K562 (cell line): Measurements from ENCODE around the gene NYAP1.

ENCODE experiments used
- CCNT2 ChIP-seq: IDR thresholded peaks from 2 replicates; pipeline ENCODE4 v1.6.1; 2011; ENCODE audit warnings: borderline replicate concordance, low read depth, mild to moderate bottlenecking, moderate library complexity, mixed read lengths, low read length; ENCODE audit not compliant: insufficient read length; ENCODE audit errors: extremely low read depth
- CREB1 ChIP-seq, 2 experiments: sonication (generic) in 1 of 2; formaldehyde crosslinking in 1 of 2; IDR thresholded peaks; 2 replicates each; pipeline versions ENCODE4 v1.6.1 to v1.8.0; 2012 to 2022; ENCODE audit warnings: inconsistent platforms in 1 of 2, mild to moderate bottlenecking in 1 of 2, missing genetic modification reagents in 1 of 2, moderate library complexity in 1 of 2
- CTCF ChIP-seq, 3 experiments: IDR thresholded peaks in 2 of 3; conservative IDR thresholded peaks in 1 of 3; 2 replicates each; pipeline ENCODE4 v1.5.1; 2011 to 2012; ENCODE audit warnings: low read length in 3 of 3, mild to moderate bottlenecking in 3 of 3, control low read depth in 2 of 3, improper control_type of control experiment in 1 of 3, inconsistent platforms in 1 of 3, low read depth in 1 of 3, mixed read lengths in 1 of 3, moderate library complexity in 1 of 3; ENCODE audit not compliant: insufficient read depth in 2 of 3
- ELK1 ChIP-seq: sonication (generic); formaldehyde crosslinking; IDR thresholded peaks from 2 replicates; pipeline ENCODE4 v1.8.1; 2022; ENCODE audit warnings: missing genetic modification reagents
- FOXM1 ChIP-seq, 2 experiments: fragments of 450-650 bp in 1 of 2; sonication (generic) in 1 of 2; formaldehyde crosslinking in 1 of 2; IDR thresholded peaks; 2 replicates each; pipeline versions ENCODE4 v1.6.1 to v1.9.0; 2017 to 2022; ENCODE audit warnings: low read depth in 2 of 2, mild to moderate bottlenecking in 2 of 2, missing genetic modification reagents in 1 of 2, moderate library complexity in 1 of 2
- GABPB1 ChIP-seq: sonication (generic); formaldehyde crosslinking; IDR thresholded peaks from 2 replicates; pipeline ENCODE4 v1.8.0; 2022; ENCODE audit warnings: mild to moderate bottlenecking, missing genetic modification reagents
- GTF2A2 ChIP-seq: IDR thresholded peaks from 2 replicates; pipeline ENCODE4 v1.6.1; 2016; ENCODE audit warnings: mild to moderate bottlenecking, missing genetic modification characterization, missing compliant biosample characterization
- RFX5 ChIP-seq: IDR thresholded peaks from 2 replicates; pipeline ENCODE4 v1.6.1; 2011; ENCODE audit warnings: low read depth, mild to moderate bottlenecking, improper control_type of control experiment, low read length
- SMAD3 ChIP-seq: fragments of 450-650 bp; formaldehyde crosslinking; conservative IDR thresholded peaks from 2 replicates; pipeline ENCODE4 v1.4.0; 2020; ENCODE audit warnings: mild to moderate bottlenecking
- ZNF76 ChIP-seq: fragments of 250-450 bp; sonication (Bioruptor Pico); IDR thresholded peaks from 2 replicates; pipeline ENCODE4 v1.4.0; 2020; ENCODE audit warnings: mild to moderate bottlenecking, moderate library complexity, borderline replicate concordance
- TF ChIP-seq, protein P1 (sequence below): fragments of 450-650 bp; formaldehyde crosslinking; IDR thresholded peaks from 2 replicates; pipeline ENCODE4 v1.4.0; 2020; ENCODE audit warnings: mild to moderate bottlenecking, moderate library complexity
- TF ChIP-seq, protein P2 (sequence below): fragments of 250-450 bp; sonication (Bioruptor Pico); IDR thresholded peaks from 2 replicates; pipeline ENCODE4 v1.5.0; 2020; ENCODE audit warnings: mild to moderate bottlenecking, borderline replicate concordance

DNA sequence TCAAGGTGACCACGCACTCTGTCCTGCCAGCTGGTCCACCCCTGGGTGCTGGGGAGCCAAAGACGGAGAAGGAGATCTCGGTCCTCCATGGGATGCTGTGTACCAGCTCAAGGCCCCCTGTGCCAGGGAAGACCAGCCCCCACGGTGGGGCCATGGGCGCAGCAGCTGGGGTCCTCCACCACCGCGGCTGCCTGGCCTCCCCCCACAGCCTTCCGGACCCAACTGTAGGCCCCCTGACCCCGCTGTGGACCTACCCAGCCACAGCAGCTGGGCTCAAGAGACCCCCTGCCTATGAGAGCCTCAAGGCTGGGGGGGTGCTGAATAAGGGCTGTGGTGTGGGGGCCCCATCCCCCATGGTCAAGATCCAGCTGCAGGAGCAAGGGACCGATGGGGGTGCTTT lies 5.4 kb downstream of the NYAP1 start:
- no peak for TF ChIP-seq ELK1 (CRISPR knock-in tag)
- no peak for TF ChIP-seq CTCF (IDR thresholded peaks at IDR 0.05 in 2 of 3, conservative IDR thresholded peaks at IDR 0.05 in 1 of 3; ENCODE audit: insufficient read depth in 2 of 3, low read depth in 1 of 3, low read length in 3 of 3)
- no peak for TF ChIP-seq GABPB1
- TF ChIP-seq RFX5: no peak
- TF ChIP-seq, protein P1, sequence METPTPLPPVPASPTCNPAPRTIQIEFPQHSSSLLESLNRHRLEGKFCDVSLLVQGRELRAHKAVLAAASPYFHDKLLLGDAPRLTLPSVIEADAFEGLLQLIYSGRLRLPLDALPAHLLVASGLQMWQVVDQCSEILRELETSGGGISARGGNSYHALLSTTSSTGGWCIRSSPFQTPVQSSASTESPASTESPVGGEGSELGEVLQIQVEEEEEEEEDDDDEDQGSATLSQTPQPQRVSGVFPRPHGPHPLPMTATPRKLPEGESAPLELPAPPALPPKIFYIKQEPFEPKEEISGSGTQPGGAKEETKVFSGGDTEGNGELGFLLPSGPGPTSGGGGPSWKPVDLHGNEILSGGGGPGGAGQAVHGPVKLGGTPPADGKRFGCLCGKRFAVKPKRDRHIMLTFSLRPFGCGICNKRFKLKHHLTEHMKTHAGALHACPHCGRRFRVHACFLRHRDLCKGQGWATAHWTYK (CRISPR knock-in tag): no peak
- no peak for TF ChIP-seq SMAD3
- TF ChIP-seq ZNF76 (CRISPR knock-in tag): no peak
- TF ChIP-seq CCNT2: no peak
- TF ChIP-seq GTF2A2 (tag): no peak
- TF ChIP-seq, protein P2, sequence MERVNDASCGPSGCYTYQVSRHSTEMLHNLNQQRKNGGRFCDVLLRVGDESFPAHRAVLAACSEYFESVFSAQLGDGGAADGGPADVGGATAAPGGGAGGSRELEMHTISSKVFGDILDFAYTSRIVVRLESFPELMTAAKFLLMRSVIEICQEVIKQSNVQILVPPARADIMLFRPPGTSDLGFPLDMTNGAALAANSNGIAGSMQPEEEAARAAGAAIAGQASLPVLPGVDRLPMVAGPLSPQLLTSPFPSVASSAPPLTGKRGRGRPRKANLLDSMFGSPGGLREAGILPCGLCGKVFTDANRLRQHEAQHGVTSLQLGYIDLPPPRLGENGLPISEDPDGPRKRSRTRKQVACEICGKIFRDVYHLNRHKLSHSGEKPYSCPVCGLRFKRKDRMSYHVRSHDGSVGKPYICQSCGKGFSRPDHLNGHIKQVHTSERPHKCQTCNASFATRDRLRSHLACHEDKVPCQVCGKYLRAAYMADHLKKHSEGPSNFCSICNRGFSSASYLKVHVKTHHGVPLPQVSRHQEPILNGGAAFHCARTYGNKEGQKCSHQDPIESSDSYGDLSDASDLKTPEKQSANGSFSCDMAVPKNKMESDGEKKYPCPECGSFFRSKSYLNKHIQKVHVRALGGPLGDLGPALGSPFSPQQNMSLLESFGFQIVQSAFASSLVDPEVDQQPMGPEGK (CRISPR knock-in tag): no peak
- TF ChIP-seq FOXM1 (IDR thresholded peaks at IDR 0.05; ENCODE audit: low read depth): no peak
- no peak for TF ChIP-seq FOXM1 (CRISPR knock-in tag; IDR thresholded peaks at IDR 0.05; ENCODE audit: low read depth)
- no peak for TF ChIP-seq CREB1 (IDR thresholded peaks at IDR 0.05)
- no peak for TF ChIP-seq CREB1 (CRISPR knock-in tag; IDR thresholded peaks at IDR 0.05)
